GM12878 (cell line): ENCODE measurements around the gene OPN1MW3. TPM values are rescaled to one million over a fixed set of nuclear protein-coding genes. Genes with fewer than 3 reads are reported as not detected.

Experiments
- ATAC-seq: fragments of 200-7000 bp; cut with Tn5 transposase; 3 replicates; pipeline ENCODE4 v1.9.1; 2020; ENCODE audit warnings: mild to moderate bottlenecking, moderate library complexity
- BruUV-seq: library from RNA; stranded (reverse); fragments of 400-500 nt; replicated peaks from 2 replicates; lab custom pipeline; 2021; lab: Mats Ljungman, UMichigan
- CTCF ChIA-PET: fragments of 300-600 bp; sonication (Branson Sonifier 250); formaldehyde crosslinking; extraction: SDS; loops from one replicate; lab custom pipeline; 2021; ENCODE audit warnings: inconsistent platforms; lab: Yijun Ruan, JAX
- POLR2A ChIA-PET: fragments of 350-600 bp; formaldehyde crosslinking; extraction: SDS; loops from one replicate; lab custom pipeline; 2021; ENCODE audit warnings: inconsistent platforms; lab: Charles Lee
- RAD21 ChIA-PET: fragments of 300-600 bp; sonication (Branson Sonifier 250); formaldehyde crosslinking; loops from one replicate; lab custom pipeline; 2023; ENCODE audit warnings: antibody characterized with exemption; ENCODE audit not compliant: unreplicated experiment; lab: Charles Lee
- SMC1A ChIA-PET: fragments of 300-600 bp; sonication (Branson Sonifier 250); formaldehyde crosslinking; loops from one replicate; lab custom pipeline; 2023; ENCODE audit not compliant: unreplicated experiment, uncharacterized antibody; lab: Charles Lee
- DNase-seq: peaks from one replicate; pipeline ENCODE4 v3.0.0-alpha.2; 2011; ENCODE audit warnings: low read depth, low spot score
- FAIRE-seq: peaks from 3 replicates; lab custom pipeline; 2011; peaks lifted over from hg19 to GRCh38; lab: Jason Lieb, UNC
- H2AFZ ChIP-seq: 2 replicates; pipeline ENCODE4 v1.6.0; 2011; ENCODE audit warnings: low read depth, low read length, control low read depth; ENCODE audit not compliant: control insufficient read depth
- H3K27ac ChIP-seq: 2 replicates; pipeline ENCODE4 v1.5.1; 2011; ENCODE audit warnings: control low read depth; ENCODE audit not compliant: control insufficient read depth, insufficient read depth
- H3K27me3 ChIP-seq, 2 experiments: replicated peaks in 1 of 2; 2 replicates each; pipeline versions ENCODE4 v1.6.0 to v1.6.1; 2011; ENCODE audit warnings: low read length in 1 of 2; ENCODE audit not compliant: control insufficient read depth in 2 of 2, insufficient read depth in 2 of 2
- H3K36me3 ChIP-seq, 2 experiments: 2 replicates each; pipeline ENCODE4 v1.5.1; 2011; ENCODE audit warnings: low read length in 1 of 2; ENCODE audit not compliant: control insufficient read depth in 2 of 2, insufficient read depth in 2 of 2
- H3K4me1 ChIP-seq: 2 replicates; pipeline ENCODE4 v1.6.1; 2011; ENCODE audit warnings: mild to moderate bottlenecking, low read length, moderate library complexity, mixed read lengths; ENCODE audit not compliant: control insufficient read depth, insufficient read depth
- H3K4me2 ChIP-seq: 2 replicates; pipeline ENCODE4 v1.6.0; 2011; ENCODE audit warnings: control low read depth; ENCODE audit not compliant: control insufficient read depth, insufficient read depth
- H3K4me3 ChIP-seq: fragments of 200-600 bp; sonication (generic); 2 replicates; pipeline ENCODE4 v1.5.1; 2016
- H3K79me2 ChIP-seq: 2 replicates; pipeline ENCODE4 v1.6.0; 2011; ENCODE audit warnings: low read length; ENCODE audit not compliant: control insufficient read depth, insufficient read depth
- H3K9ac ChIP-seq: 2 replicates; pipeline ENCODE4 v1.8.0; 2011; ENCODE audit warnings: low read length, control low read depth, mixed read lengths; ENCODE audit not compliant: control insufficient read depth, insufficient read depth
- H3K9me3 ChIP-seq: replicated peaks from 3 replicates; pipeline ENCODE4 v1.5.1; 2011; ENCODE audit warnings: mild to moderate bottlenecking, low read length; ENCODE audit not compliant: control insufficient read depth, insufficient read depth
- H4K20me1 ChIP-seq: 2 replicates; pipeline ENCODE4 v1.6.0; 2011; ENCODE audit not compliant: control insufficient read depth, insufficient read depth
- JUNB ChIP-seq: IDR thresholded peaks from 2 replicates; pipeline ENCODE4 v1.6.1; 2016; ENCODE audit warnings: antibody characterized with exemption, mild to moderate bottlenecking
- NFYB ChIP-seq: IDR thresholded peaks from 2 replicates; pipeline ENCODE4 v1.6.1; 2011; ENCODE audit warnings: low read depth, mild to moderate bottlenecking, low read length, improper control_type of control experiment, moderate library complexity; ENCODE audit not compliant: insufficient read depth
- NR2F1 ChIP-seq: fragments of 450-650 bp; conservative IDR thresholded peaks from 2 replicates; pipeline ENCODE4 v1.6.1; 2017; ENCODE audit warnings: mild to moderate bottlenecking
- RUNX3 ChIP-seq: IDR thresholded peaks from 2 replicates; pipeline ENCODE4 v1.6.1; 2012; ENCODE audit warnings: low read length, inconsistent platforms
- SMAD1 ChIP-seq: fragments of 450-650 bp; IDR thresholded peaks from 2 replicates; pipeline ENCODE4 v1.6.1; 2018; ENCODE audit warnings: mild to moderate bottlenecking, low read depth; ENCODE audit not compliant: partially characterized antibody
- WGBS: methylation state at CpG from one replicate; pipeline ENCODE4 v1.1.6; 2016; ENCODE audit warnings: low lambda C conversion rate; ENCODE audit not compliant: insufficient replicate concordance, insufficient coverage; ENCODE audit errors: missing lambda C conversion rate; 5-methylcytosine and 5-hydroxymethylcytosine counted together
- in situ Hi-C: fragments of 300-500 bp; cut with MboI; formaldehyde crosslinking; loops from 9 replicates; pipeline ENCODE4 v1.14.3; 2018; ENCODE audit warnings: mixed read lengths
- intact Hi-C: fragments of 100-400 bp; cut with micrococcal nuclease; formaldehyde crosslinking; loops from one replicate; pipeline ENCODE4 v1.14.2; 2022; ENCODE audit not compliant: unreplicated experiment
- polyA plus RNA-seq, 11 experiments: library from polyadenylated mRNA; depleted of rRNA in 4 of 11; unstranded in 6 of 11; stranded (reverse) in 5 of 11; fragments of >200 nt; fragmentation: Nextera tagmentation in 4 of 11; fragmentation: Illumina TruSeq in 1 of 11; extraction: Ambion mirVana in 4 of 11; extraction: Trizol in 1 of 11; gene quantifications; 1 replicate in 1 of 11; 2 replicates in 10 of 11; pipeline versions ENCODE4 v1.2.1 to v1.2.3, GENCODE V29; 2011 to 2016; ENCODE audit warnings: inconsistent platforms in 2 of 11, missing spikeins in 2 of 11, low read depth in 1 of 11
- total RNA-seq, 4 experiments: library from RNA; depleted of rRNA in 3 of 4; stranded (reverse); fragments of >200 nt in 3 of 4; fragmentation: Illumina TruSeq in 1 of 4; extraction: Trizol in 1 of 4; gene quantifications; 2 replicates each; pipeline versions ENCODE4 v1.2.1 to v1.2.3, GENCODE V29; 2013 to 2021
- TF ChIP-seq, protein P1 (sequence below): fragments of 450-650 bp; IDR thresholded peaks from 2 replicates; pipeline ENCODE4 v1.6.1; 2018; ENCODE audit warnings: mild to moderate bottlenecking, low read depth, moderate library complexity; ENCODE audit not compliant: partially characterized antibody

OPN1MW3 gene
- total and polyA plus RNA-seq, 10 of the 15 experiments (the other 5 are each of a cell fraction or from before 2014, with no cell fraction given) = not detected

DNA sequence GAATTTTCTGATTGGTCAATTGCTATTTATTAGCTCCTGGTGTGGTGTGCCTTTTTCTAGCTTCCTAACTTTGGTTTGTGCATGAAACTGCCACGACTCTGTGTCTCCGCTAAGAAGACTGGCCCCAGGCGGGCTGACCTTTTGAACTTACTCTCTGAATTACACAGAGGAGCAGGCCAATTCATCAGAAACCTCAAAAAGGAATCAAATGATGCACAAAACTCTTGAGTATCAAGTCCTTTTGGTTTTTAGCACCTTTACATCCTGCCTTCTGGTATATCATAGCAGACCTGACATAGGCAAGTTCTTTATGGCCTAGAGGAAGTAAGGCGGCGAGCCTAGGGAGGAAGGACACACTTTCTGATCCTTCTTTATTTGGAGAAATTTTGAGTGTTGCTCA lies 55.8 kb downstream of the OPN1MW3 start:
- 31% methylated on average over 5 of the region's 5 CpGs for WGBS

More for the DNA sequence above, 55.8 kb downstream of the OPN1MW3 start:
- Histone ChIP-seq H3K4me3 (no peak overlapping the region), H3K4me2 (no peak overlapping the region), H3K4me1 (peaks cover 7% of the 10 kb centered on the region; the same call in 1 of the 2 replicates), H2AFZ (no peak overlapping the region), H3K9ac (no peak overlapping the region), H3K9me3 (no peaks in the 10 kb centered on the region; the same call in 2 of the 3 replicates), H3K79me2 (no peaks in the 10 kb centered on the region), H4K20me1 (no peaks in the 10 kb centered on the region), H3K36me3 (no peaks in the 10 kb centered on the region), H3K27ac (no peak overlapping the region), H3K27me3 (no peaks in the 10 kb centered on the region)
- peak; percentile 65 for ATAC-seq
- no peak for DNase-seq
- no peak for TF ChIP-seq SMAD1
- peak; percentile 51; the same call in 1 of the 2 replicates for TF ChIP-seq JUNB
- peak; percentile 69 for TF ChIP-seq NR2F1
- TF ChIP-seq, protein P1, sequence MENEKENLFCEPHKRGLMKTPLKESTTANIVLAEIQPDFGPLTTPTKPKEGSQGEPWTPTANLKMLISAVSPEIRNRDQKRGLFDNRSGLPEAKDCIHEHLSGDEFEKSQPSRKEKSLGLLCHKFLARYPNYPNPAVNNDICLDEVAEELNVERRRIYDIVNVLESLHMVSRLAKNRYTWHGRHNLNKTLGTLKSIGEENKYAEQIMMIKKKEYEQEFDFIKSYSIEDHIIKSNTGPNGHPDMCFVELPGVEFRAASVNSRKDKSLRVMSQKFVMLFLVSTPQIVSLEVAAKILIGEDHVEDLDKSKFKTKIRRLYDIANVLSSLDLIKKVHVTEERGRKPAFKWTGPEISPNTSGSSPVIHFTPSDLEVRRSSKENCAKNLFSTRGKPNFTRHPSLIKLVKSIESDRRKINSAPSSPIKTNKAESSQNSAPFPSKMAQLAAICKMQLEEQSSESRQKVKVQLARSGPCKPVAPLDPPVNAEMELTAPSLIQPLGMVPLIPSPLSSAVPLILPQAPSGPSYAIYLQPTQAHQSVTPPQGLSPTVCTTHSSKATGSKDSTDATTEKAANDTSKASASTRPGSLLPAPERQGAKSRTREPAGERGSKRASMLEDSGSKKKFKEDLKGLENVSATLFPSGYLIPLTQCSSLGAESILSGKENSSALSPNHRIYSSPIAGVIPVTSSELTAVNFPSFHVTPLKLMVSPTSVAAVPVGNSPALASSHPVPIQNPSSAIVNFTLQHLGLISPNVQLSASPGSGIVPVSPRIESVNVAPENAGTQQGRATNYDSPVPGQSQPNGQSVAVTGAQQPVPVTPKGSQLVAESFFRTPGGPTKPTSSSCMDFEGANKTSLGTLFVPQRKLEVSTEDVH = no peak
- TF ChIP-seq NFYB = peak; percentile 55
- peak; percentile 76 for TF ChIP-seq RUNX3
- ChIA-PET SMC1A (interaction anchor here (0.8 to 1.1 kb wide), 2 partner anchors 9 to 15 kb away, joined by 3 to 4 read pairs; no protein-coding TSS in a partner anchor), RAD21 (no interaction called here), CTCF (no interaction called here), POLR2A (interaction anchor here (0.6 kb wide), 1 partner anchor 300 kb away, joined by 3 read pairs; no protein-coding TSS in a partner anchor)
- no peak for FAIRE-seq
- intact Hi-C loops = no loop called here
- in situ Hi-C loops = loop anchor here (25.0 kb wide), 1 partner anchor 176 kb away; the partner anchor contains the start of gene OPN1LW
- BruUV-seq = no TSS peak
